Mucosa of descending colon (tissue), 3 donors: ENCODE measurements around the gene IQCH. TPM values are rescaled to one million over a fixed set of nuclear protein-coding genes. Genes with fewer than 3 reads are reported as not detected.

ENCODE experiments used
- ATAC-seq: fragments of 200-7000 bp; cut with Tn5 transposase; one replicate; pipeline ENCODE4 v1.9.1; 2020; ENCODE audit warnings: mild to moderate bottlenecking, moderate library complexity
- DNase-seq, 3 donors: peaks; one replicate each; pipeline ENCODE4 v3.0.0-alpha.2; 2020
- H3K36me3 ChIP-seq: fragments of 200-600 bp; one replicate; pipeline ENCODE4 v1.8.0; 2021; ENCODE audit warnings: low read depth, mild to moderate bottlenecking
- H3K4me1 ChIP-seq: fragments of 200-600 bp; one replicate; pipeline ENCODE4 v1.8.0; 2021; ENCODE audit warnings: low read depth, mild to moderate bottlenecking
- H3K4me3 ChIP-seq: fragments of 200-600 bp; one replicate; pipeline ENCODE4 v1.8.0; 2021; ENCODE audit warnings: mild to moderate bottlenecking
- H3K9me3 ChIP-seq: fragments of 200-600 bp; one replicate; pipeline ENCODE4 v1.8.0; 2021; ENCODE audit warnings: mild to moderate bottlenecking
- intact Hi-C, 2 donors: fragments of 100-400 bp; cut with DNase I in 1 of 2; cut with micrococcal nuclease in 1 of 2; formaldehyde crosslinking; loops; one replicate each; pipeline versions ENCODE4 v1.11.0 to v1.11.1; 2022; cut with DNase I, micrococcal nuclease
- total RNA-seq, 3 donors: library from RNA; stranded (reverse); fragmentation: NEBNext Ultra II Directional in 2 of 3; extraction: Animal tissue kit (Norgen Biotek cat#: 25700) in 2 of 3; gene quantifications; one replicate each; pipeline versions ENCODE4 v1.2.1 to v1.2.4, GENCODE V29; 2021 to 2023
- TF ChIP-seq, protein P1 (sequence below): fragments of 200-600 bp; IDR thresholded peaks from one replicate; pipeline ENCODE4 v1.8.0; 2022; ENCODE audit warnings: antibody characterized with exemption, mild to moderate bottlenecking
- donor health status: DM: no; HTN: no; CAD: no; lungs with moderate emphysema.
- donor health status: DM: no; HTN: no; CAD: no.
- donor health status: DM: no; HTN: yes; CAD: no.

The IQCH gene
- total RNA-seq, 3 donors from 2014 or later = 2.2 to 3.0 (median 2.2) TPM

DNA sequence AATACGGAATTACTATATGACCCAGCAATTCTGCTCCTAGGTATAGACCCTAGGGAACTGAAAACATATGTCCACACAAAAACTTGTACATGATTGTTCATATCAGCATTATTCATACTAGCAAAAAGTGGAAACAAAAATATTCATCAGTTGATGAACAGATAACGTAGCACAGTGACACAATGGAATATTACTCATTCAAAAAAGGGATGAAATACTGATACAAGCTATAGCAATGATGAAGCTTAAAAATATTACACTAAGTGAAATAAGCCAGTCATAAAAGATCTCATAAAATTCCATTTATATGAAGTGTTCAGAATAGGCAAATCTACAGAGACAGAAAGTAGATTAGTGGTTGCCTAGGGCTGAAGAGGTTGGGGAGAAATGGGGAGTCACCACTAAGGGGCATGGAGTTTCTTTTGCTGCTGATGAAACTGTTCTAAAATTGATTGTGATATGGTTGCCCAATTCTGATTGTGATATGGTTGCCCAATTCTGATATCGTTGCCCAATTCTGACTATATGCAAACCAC is 276.9 kb downstream of the IQCH start:
- intact Hi-C loops = no loop called here
- no peak for ATAC-seq
- Histone ChIP-seq H3K4me1 (no peaks in the 10 kb centered on the region), H3K9me3 (no peaks in the 10 kb centered on the region), H3K36me3 (no peaks in the 10 kb centered on the region), H3K4me3 (no peak overlapping the region)
- DNase-seq = no peak
- TF ChIP-seq, protein P1, sequence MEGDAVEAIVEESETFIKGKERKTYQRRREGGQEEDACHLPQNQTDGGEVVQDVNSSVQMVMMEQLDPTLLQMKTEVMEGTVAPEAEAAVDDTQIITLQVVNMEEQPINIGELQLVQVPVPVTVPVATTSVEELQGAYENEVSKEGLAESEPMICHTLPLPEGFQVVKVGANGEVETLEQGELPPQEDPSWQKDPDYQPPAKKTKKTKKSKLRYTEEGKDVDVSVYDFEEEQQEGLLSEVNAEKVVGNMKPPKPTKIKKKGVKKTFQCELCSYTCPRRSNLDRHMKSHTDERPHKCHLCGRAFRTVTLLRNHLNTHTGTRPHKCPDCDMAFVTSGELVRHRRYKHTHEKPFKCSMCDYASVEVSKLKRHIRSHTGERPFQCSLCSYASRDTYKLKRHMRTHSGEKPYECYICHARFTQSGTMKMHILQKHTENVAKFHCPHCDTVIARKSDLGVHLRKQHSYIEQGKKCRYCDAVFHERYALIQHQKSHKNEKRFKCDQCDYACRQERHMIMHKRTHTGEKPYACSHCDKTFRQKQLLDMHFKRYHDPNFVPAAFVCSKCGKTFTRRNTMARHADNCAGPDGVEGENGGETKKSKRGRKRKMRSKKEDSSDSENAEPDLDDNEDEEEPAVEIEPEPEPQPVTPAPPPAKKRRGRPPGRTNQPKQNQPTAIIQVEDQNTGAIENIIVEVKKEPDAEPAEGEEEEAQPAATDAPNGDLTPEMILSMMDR = no peak

DNA sequence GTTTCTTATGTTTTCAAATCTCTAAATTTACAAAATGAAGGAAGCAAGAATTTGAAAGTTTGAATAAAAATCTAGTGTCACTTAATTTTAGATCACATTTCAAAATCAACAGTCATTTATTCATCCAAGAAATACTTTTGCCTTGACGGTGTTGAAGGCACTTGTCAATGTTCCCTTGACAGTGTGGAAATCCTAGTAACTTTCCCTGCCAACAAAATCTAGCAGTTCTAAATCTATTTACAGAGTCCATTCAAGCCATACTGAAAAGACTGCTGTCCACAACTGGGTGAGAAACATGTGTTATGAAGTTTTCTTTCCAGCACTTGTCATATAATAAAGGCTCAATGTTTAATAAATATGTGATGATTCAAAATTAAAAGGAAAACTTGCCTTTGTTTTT is 279.3 kb downstream of the IQCH start:
- Histone ChIP-seq H3K4me1 (no peaks in the 10 kb centered on the region), H3K9me3 (no peaks in the 10 kb centered on the region), H3K36me3 (no peaks in the 10 kb centered on the region), H3K4me3 (no peak overlapping the region)
- TF ChIP-seq, protein P1 = no peak
- ATAC-seq (no peak), DNase-seq (no peak)
- intact Hi-C loops = no loop called here

DNA sequence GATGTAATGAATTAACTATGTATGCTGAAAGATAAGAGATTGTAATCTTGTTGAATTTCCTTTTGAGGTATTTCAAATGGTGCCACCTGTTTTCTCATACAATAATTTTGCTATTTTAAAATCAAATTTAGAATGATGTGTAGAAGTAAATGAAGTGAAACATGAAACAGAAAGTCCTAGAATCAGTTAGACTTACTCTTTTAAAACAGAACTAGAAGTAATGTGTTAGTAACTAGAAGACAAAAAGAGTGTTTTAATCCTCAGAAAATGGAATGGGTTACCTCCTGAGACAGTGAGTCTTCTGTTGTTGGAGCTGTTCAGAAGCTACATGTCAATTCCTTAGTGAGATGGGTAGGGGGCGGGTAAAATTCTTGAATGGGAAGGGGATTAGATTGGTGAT is 279.8 kb downstream of the IQCH start:
- Histone ChIP-seq H3K36me3 (no peaks in the 10 kb centered on the region), H3K4me3 (no peak overlapping the region), H3K4me1 (no peaks in the 10 kb centered on the region), H3K9me3 (no peaks in the 10 kb centered on the region)
- ATAC-seq (no peak), DNase-seq (no peak)
- intact Hi-C loops = no loop called here
- TF ChIP-seq, protein P1 = no peak

DNA sequence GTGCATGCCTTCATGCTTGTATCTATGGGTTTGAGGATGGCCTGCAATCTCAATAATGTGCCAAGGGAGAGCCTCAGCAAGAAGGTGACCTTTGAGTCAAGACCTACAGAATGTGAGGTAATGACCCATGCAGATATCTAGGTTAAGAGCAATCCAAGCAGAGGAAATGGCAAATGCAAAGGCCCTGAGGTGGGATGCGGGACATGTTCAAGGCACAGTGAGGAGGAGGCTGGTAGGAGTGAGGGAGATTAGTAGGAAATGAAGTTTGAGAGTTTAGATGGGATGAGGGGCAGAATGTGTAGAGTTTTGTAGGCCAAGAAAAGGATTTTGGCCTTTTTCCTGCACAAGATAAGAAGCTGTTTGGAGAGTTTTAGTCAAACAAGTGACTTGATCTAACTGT is 283.2 kb downstream of the IQCH start:
- Histone ChIP-seq H3K4me3 (no peak overlapping the region), H3K36me3 (no peaks in the 10 kb centered on the region), H3K9me3 (no peaks in the 10 kb centered on the region), H3K4me1 (no peaks in the 10 kb centered on the region)
- ATAC-seq (no peak), DNase-seq (no peak)
- intact Hi-C loops = no loop called here
- TF ChIP-seq, protein P1 = no peak

DNA sequence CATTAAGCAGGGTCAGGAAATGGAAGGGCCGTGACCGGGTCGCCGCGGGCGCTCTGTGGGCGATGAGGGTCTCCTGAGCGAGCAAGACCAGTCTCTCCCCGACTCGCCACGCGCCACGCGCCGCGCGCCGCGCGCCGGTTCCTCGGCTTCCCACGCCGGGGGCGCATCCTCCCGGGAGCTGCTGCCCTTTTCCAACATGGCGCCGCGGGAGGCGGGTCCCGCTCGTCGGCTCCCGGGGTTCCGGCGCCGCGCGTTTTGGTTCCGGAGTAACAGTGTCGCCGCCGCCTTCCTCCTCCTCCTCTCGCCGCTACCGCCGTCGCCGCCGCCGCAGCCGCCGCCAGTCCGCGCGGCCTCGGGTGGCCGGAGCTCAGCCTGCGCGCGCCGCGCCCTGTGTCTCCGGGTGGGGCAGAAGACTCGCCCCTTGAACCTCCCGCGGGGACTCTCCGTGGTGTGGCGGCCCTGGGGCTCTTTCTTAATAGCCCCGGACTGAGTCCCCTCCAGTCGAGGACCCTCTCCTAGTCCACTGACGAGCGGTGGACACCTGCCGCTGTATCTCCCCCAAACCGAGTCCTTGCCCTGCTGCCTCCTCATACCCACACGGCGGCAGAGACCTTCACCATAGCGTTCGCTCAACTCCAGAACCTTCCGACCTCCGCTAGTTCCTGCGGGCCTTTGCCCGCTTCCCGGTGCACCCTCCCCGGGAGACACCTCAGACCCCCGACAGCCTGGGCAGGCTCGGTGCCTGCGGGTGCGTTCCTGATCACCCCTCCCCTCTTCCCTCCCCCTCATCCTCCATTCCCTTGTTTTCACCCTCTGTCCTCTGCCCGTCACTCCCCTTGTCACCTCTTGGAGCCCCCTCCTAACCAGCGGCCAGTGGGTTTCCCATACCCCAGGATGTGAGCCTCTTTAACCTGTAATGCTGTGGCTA is 288.1 kb downstream of the IQCH start, which contains the start of gene MAP2K5:
TSS of gene MAP2K5 (plus strand) at position 284 of the 928 bp plus-strand sequence. CDS start at position 917, 633 bp downstream.
- peak; percentile 93 for ATAC-seq
- Histone ChIP-seq H3K4me1 (peaks cover 18% of the 10 kb centered on the region), H3K4me3 (peak within 1 kb of the TSS; percentile 34), H3K36me3 (no peaks in the 10 kb centered on the region), H3K9me3 (no peaks in the 10 kb centered on the region)
- TF ChIP-seq, protein P1 = no peak
- peak; percentile 91 to 93 (median 93) for DNase-seq
- intact Hi-C loops = no loop called here
